Measurements from ENCODE around the gene SLC2A5. TPM values are rescaled to one million over a fixed set of nuclear protein-coding genes. Genes with fewer than 3 reads are reported as not detected.
A peak's percentile ranks its signal among the peaks of the same experiment; 100 is the strongest.
"Not testable (repeated sequence)": the region's sequence is repeated elsewhere in the genome, so short reads cannot be mapped to it uniquely, and the experiment has no call there.

The SLC2A5 gene
- polyA plus RNA-seq, 5 donors: 0.35 to 1.2 (median 0.89) TPM

- DNase-seq: no peak
These were observed 61.2 kb downstream of the SLC2A5 start for GRCh38 chr1:9008236-9008635.

DNA sequence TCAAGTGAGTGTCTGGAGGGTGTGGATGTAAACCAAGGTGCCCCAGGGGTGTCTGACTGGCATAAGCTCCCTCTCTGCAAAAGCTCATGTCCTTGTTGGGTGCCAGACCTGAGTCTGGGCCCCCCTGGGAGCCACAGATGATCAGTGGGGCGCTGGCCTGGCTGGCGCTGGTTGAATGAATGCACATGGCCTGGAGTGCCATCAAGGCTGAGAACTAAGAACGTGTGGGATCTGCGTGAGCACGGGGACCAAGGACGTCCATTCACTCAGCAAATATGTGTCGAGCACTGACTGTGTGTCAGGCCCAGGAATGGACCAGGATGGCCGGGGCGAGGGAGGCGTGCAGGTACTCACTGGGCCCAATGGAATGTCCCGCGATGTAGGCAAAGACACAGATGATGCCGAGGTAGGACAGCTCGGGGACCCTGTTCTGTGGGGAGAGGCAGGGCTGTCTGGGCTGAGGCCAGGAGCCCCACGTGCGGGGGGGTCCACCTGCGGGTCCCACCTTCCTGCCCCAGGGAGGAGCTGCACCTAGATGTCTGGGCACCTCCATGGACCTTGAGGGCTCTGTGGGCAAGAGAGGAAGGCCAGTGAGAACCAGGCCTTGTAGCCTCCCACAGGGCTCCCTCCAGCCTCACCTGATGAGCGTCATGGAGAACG is 62.3 kb downstream of the SLC2A5 start:
- no peak for DNase-seq

- DNase-seq: no peak
These were observed 64.1 kb downstream of the SLC2A5 start for GRCh38 chr1:9005395-9005708.

- DNase-seq: peak; percentile 57 to 64
These were observed 64.6 kb downstream of the SLC2A5 start for GRCh38 chr1:9004700-9005394.

DNA sequence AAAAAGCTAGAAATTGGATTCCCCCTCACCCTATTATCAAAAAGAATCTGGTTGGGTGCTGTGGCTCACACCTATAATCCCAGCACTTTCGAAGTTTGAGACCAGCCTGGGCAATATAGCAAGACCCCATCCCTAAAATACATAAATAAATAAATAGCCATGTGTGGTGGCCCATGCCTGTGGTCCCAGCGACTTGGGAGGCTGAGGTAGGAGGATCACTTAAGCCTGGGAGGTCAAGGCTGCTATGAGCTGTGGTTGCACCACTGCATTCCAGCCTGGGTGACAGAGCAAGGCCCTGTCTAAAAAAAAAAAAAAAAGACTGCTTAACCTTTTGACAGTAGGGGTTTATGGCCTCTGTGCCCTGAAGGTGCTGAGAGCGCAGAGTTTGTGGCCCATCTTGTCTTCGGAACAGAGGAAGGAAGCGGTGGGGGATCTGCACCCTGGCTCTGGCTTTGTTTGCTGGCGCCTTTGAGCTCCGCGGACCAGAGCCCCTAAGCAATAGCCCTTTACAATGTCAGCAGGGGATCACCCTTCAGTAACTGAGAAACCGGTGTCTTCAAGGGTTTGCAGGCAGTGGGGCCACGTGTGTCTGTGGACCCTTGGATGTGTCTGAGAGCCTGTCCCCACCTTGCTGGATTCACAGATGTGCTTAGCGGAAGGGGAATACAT is 65.3 kb downstream of the SLC2A5 start:
- no peak for DNase-seq

DNA sequence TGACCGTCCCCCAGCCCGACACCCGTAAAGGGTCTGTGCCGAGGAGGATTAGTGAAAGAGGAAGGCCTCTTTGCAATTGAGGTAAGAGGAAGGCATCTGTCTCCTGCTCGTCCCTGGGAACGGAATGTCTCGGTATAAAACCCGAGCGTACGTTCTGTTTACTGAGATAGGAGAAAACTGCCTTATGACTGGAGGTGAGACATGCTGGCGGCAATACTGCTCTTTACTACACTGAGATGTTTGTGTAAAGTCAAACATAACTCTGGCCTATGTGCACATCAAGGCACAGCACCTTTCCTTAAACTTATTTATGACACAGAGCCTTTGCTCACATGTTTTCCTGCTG is 67.2 kb downstream of the SLC2A5 start:
- DNase-seq: not testable (repeated sequence)

GRCh38 chr1:9001534-9002214 is 67.8 kb downstream of the SLC2A5 start:
- DNase-seq: not testable (repeated sequence)

- DNase-seq: not testable (repeated sequence)
These were observed 75.3 kb downstream of the SLC2A5 start for GRCh38 chr1:8993962-8994675.

DNA sequence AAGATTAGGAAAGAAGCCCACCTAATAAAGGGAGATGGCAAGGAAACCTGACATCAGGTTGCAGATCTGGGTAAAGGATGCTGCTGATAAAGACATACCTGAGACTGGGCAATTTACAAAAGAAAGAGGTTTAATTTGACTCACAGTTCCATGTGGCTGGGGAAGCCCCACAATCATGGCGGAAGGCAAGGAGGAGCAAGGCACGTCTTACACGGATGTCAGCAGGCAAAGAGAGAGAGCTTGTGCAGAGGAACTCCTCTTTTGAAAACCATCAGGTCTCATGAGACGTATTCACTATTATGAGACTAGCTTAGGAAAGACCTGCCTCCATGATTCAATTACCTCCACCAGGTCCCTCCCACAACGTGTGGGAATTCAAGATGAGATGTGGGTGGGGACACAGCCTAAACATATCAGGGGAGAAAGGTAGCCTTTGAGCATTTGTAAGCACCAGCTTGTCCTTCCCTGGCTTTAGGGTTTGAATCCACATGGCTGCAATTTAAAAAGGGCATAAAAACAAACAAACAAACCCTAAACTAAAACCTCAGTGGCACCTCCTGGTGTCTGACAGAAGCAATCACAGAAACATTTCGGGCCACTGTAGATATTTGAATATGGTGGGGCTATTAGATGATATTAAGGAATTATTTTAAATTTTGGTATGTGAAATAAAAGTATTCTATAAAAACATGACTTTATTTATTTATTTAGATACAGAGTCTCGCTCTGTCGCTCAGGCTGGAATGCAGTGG is 76.3 kb downstream of the SLC2A5 start:
- DNase-seq: no peak

GRCh38 chr1:8989821-8990220 is 79.6 kb downstream of the SLC2A5 start:
- DNase-seq: no peak

- DNase-seq: no peak
These were observed 80.4 kb downstream of the SLC2A5 start for GRCh38 chr1:8989061-8989460.

DNA sequence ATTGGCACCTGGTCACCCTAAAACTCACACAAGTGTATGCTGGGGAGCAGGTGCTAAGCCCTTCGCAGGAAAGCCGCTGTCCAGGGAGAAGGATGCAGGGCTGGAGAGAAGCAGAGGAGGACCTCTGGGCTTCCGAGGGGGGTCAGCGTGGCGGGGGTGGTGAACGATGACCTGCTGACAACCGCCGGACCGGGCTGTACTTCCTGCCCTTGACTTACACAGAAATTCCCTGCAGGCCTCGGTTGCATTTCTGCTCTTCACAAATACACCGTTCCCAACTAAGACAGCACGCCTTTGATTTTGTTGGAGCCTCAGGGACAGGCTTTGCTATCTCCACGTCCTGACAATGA is 80.8 kb downstream of the SLC2A5 start:
- no peak for DNase-seq

- peak in 1 of 2 donors; percentile 28 for DNase-seq
These were observed 81.4 kb downstream of the SLC2A5 start for GRCh38 chr1:8987881-8988617.

DNA sequence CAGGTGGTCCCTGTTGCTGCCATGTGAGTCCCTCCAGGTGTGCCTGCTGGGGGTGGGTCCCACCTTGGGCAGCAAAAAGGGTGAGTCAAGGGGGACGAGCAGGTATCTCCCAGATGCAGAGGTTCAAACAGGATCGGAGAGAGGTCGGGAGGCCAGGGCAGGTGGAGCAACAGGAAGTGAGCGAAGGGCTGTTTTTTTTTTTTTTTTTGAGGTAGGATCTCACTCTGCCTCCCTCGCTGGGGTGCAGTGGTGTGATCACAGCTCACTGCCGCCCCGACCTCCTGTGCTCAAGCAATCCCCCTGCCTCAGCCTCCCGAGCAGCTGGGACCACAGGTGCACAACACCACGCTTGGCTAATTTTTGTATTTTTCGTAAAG is 82.6 kb downstream of the SLC2A5 start:
- no peak for DNase-seq

GRCh38 chr1:8985915-8986813 is 83.3 kb downstream of the SLC2A5 start:
- DNase-seq: no peak

Data from right lung (tissue), 5 donors.